GM12875 (cell line): ENCODE measurements around the gene PRSS56.

Experiments
- H3K4me3 ChIP-seq: one replicate; pipeline ENCODE4 v1.5.1; 2011; ENCODE audit warnings: low read depth, low read length, control low read depth
- TF ChIP-seq, protein P1 (sequence below): IDR thresholded peaks from 2 replicates; pipeline ENCODE4 v1.5.1; 2011; ENCODE audit warnings: low read depth, mild to moderate bottlenecking, control low read depth, inconsistent platforms, low read length, moderate library complexity, borderline replicate concordance; ENCODE audit not compliant: insufficient read depth

The PRSS56 gene

DNA sequence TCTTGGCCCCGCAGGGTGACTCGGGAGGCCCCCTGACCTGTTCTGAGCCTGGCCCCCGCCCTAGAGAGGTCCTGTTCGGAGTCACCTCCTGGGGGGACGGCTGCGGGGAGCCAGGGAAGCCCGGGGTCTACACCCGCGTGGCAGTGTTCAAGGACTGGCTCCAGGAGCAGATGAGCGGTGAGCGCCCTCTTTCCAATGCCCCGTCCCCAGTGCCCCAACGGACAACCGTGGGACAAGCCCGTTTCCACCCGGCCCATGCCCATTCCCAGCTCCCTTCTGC, 3.2 kb downstream of the PRSS56 start:
- no peak overlapping the region for H3K4me3 ChIP-seq
- TF ChIP-seq, protein P1, sequence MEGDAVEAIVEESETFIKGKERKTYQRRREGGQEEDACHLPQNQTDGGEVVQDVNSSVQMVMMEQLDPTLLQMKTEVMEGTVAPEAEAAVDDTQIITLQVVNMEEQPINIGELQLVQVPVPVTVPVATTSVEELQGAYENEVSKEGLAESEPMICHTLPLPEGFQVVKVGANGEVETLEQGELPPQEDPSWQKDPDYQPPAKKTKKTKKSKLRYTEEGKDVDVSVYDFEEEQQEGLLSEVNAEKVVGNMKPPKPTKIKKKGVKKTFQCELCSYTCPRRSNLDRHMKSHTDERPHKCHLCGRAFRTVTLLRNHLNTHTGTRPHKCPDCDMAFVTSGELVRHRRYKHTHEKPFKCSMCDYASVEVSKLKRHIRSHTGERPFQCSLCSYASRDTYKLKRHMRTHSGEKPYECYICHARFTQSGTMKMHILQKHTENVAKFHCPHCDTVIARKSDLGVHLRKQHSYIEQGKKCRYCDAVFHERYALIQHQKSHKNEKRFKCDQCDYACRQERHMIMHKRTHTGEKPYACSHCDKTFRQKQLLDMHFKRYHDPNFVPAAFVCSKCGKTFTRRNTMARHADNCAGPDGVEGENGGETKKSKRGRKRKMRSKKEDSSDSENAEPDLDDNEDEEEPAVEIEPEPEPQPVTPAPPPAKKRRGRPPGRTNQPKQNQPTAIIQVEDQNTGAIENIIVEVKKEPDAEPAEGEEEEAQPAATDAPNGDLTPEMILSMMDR = no peak

DNA sequence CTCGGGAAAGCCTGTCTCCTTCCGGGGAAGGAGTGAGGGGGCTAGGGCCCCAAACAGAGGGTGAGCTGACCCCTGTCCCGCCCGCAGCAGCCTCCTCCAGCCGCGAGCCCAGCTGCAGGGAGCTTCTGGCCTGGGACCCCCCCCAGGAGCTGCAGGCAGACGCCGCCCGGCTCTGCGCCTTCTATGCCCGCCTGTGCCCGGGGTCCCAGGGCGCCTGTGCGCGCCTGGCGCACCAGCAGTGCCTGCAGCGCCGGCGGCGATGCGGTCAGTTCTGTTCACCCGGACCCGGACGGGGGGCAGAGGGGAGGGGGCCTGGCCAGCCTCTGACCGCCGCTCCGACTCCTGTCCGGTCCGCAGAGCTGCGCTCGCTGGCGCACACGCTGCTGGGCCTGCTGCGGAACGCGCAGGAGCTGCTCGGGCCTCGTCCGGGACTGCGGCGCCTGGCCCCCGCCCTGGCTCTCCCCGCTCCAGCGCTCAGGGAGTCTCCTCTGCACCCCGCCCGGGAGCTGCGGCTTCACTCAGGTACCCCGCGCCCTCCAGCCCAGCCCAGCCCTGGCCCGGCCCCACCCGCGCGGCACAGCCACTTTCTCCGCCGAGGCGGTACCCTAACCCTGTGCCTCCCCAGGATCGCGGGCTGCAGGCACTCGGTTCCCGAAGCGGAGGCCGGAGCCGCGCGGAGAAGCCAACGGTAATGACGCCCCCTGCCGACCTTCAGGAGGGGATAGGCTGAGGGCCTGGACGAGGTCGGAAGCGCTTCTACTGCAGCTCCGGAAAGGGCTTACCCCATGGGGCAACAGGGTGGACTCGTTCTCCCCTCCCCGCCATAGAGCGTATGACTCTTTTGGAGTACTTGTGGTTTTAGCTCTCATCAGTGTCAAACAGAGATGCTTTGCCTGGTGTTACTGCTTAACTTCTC, 3.8 kb downstream of the PRSS56 start:
- no peak overlapping the region for H3K4me3 ChIP-seq
- TF ChIP-seq, protein P1 = peak; percentile 18; the same call in 1 of the 2 replicates

- TF ChIP-seq, protein P1 = no peak
Measured at GRCh38 chr2:232524771-232525170, 4.6 kb downstream of the PRSS56 start.

DNA sequence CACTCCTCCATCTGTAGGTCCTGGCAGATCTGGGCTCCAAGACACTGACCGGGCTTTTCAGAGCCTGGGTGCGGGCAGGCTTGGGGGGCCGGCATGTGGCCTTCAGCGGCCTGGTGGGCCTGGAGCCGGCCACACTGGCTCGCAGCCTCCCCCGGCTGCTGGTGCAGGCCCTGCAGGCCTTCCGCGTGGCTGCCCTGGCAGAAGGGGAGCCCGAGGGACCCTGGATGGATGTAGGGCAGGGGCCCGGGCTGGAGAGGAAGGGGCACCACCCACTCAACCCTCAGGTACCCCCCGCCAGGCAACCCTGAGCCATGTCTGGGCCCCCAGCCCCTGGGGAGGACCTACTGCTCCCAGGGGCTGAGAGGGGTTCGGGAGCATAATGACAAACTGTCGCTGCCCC, 5.0 kb downstream of the PRSS56 start:
- no peak overlapping the region for H3K4me3 ChIP-seq
- TF ChIP-seq, protein P1 = no peak

More at GRCh38 chr2:232524771-232525170, 4.6 kb downstream of the PRSS56 start:
- no peak overlapping the region for H3K4me3 ChIP-seq

- TF ChIP-seq, protein P1 = no peak
- no peak within 1 kb of the TSS for H3K4me3 ChIP-seq
Measured at GRCh38 chr2:232525791-232526371, 5.7 kb downstream of the PRSS56 start, which contains the start of gene CHRND. CHRND (plus strand) TSS chr2:232526160; CDS start chr2:232526216, 56 bp downstream.

GRCh38 chr2:232526372-232526941, 6.3 kb downstream of the PRSS56 start:
- TF ChIP-seq, protein P1 = no peak

More at GRCh38 chr2:232526372-232526941, 6.3 kb downstream of the PRSS56 start:
- H3K4me3 ChIP-seq = no peak overlapping the region
